Kidney (tissue), 14 donors: ENCODE results near the gene FASTK. TPM values are rescaled to one million over a fixed set of nuclear protein-coding genes. Genes with fewer than 3 reads are reported as not detected.

Experiments used
- DNase-seq, 5 donors: peaks; one replicate each; pipeline ENCODE4 v3.0.0-alpha.2; 2013 to 2020
- FAIRE-seq: peaks from 2 replicates; lab custom pipeline; 2012; peaks lifted over from hg19 to GRCh38; lab: Jason Lieb, UNC
- H3K27ac ChIP-seq, 2 donors: one replicate each; pipeline ENCODE4 v1.7.0; 2013; ENCODE audit warnings: low read depth in 2 of 2, low read length in 2 of 2, inconsistent platforms in 1 of 2
- H3K27me3 ChIP-seq: one replicate; pipeline ENCODE4 v1.7.1; 2013; ENCODE audit warnings: low read length, inconsistent platforms; ENCODE audit not compliant: control insufficient read depth, insufficient read depth
- H3K36me3 ChIP-seq, 3 donors: one replicate each; pipeline versions ENCODE4 v1.7.0 to v1.7.1; 2013; ENCODE audit warnings: low read length in 3 of 3, control low read depth in 1 of 3, inconsistent platforms in 1 of 3; ENCODE audit not compliant: insufficient read depth in 3 of 3, control insufficient read depth in 2 of 3
- H3K4me1 ChIP-seq, 3 donors: one replicate each; pipeline versions ENCODE4 v1.7.0 to v1.7.1; 2013; ENCODE audit warnings: low read length in 3 of 3, inconsistent platforms in 1 of 3, low read depth in 1 of 3; ENCODE audit not compliant: control insufficient read depth in 2 of 3, insufficient read depth in 2 of 3
- H3K4me3 ChIP-seq, 3 donors: one replicate each; pipeline versions ENCODE4 v1.7.0 to v1.8.1; 2013; ENCODE audit warnings: low read length in 3 of 3, control low read depth in 1 of 3, inconsistent platforms in 1 of 3
- H3K9ac ChIP-seq, 3 donors: one replicate each; pipeline versions ENCODE4 v1.7.0 to v1.7.1; 2013; ENCODE audit warnings: low read length in 3 of 3, control low read depth in 1 of 3, inconsistent platforms in 1 of 3
- H3K9me3 ChIP-seq, 3 donors: one replicate each; pipeline versions ENCODE4 v1.7.0 to v1.7.1; 2013; ENCODE audit warnings: low read length in 3 of 3, control low read depth in 1 of 3, inconsistent platforms in 1 of 3; ENCODE audit not compliant: control insufficient read depth in 2 of 3, insufficient read depth in 1 of 3
- intact Hi-C: fragments of 100-400 bp; cut with DNase I; formaldehyde crosslinking; loops from one replicate; pipeline ENCODE4 v1.11.1; 2022
- polyA plus RNA-seq: library from polyadenylated mRNA; stranded (reverse); fragments of 350-450 nt; fragmentation: Illumina TruSeq; extraction: RNeasy Lipid Tissue Mini Kit (QIAGEN cat#74804); gene quantifications from one replicate; pipeline ENCODE4 v1.2.3, GENCODE V29; 2014; ENCODE audit warnings: low read depth, low replicate concordance; ENCODE audit not compliant: insufficient read depth
- total RNA-seq: library from RNA; stranded (reverse); fragmentation: NEBNext Ultra II Directional; extraction: Animal tissue kit (Norgen Biotek cat#: 25700); gene quantifications from one replicate; pipeline ENCODE4 v1.2.1, GENCODE V29; 2021
- TF ChIP-seq, protein P1 (sequence below): IDR thresholded peaks from 3 replicates; pipeline ENCODE4 v1.5.1; 2012; ENCODE audit warnings: mild to moderate bottlenecking, moderate library complexity, borderline replicate concordance; ENCODE audit not compliant: insufficient read depth; ENCODE audit errors: extremely low read depth
- donor health status: control.
- donor health status: control.
- donor health status: control.
- donor health status: control.
- donor health status: control.
- donor health status: DM: yes; HTN: yes; CAD: no.
- donor health status: Normal renal cell carcinoma (clear cell type).

The FASTK gene
- total and polyA plus RNA-seq, 2 donors from 2014 or later: 71.2 to 116 TPM

DNA sequence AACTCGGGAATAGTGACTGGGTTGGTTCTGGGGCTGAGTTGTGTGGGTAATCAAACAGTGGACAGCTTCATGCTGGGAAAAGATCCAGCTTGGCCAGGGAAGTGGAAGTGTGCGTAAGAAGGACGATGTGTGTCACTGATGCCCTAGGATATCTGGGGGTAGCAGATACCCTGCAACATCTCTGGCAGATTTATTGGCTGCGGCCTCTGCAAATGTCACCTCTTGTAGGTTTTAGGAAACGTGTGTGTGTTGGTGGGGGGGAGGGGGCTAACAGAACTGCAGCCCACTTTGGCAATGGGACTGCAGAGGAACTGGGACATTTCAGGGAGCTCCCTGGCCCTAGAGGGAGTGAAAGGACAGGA lies 4.7 kb upstream of the FASTK start:
- peaks cover 0 to 45% (median 16%) of the 10 kb centered on the region in 3 donors for H3K4me1 ChIP-seq
- TF ChIP-seq, protein P1, sequence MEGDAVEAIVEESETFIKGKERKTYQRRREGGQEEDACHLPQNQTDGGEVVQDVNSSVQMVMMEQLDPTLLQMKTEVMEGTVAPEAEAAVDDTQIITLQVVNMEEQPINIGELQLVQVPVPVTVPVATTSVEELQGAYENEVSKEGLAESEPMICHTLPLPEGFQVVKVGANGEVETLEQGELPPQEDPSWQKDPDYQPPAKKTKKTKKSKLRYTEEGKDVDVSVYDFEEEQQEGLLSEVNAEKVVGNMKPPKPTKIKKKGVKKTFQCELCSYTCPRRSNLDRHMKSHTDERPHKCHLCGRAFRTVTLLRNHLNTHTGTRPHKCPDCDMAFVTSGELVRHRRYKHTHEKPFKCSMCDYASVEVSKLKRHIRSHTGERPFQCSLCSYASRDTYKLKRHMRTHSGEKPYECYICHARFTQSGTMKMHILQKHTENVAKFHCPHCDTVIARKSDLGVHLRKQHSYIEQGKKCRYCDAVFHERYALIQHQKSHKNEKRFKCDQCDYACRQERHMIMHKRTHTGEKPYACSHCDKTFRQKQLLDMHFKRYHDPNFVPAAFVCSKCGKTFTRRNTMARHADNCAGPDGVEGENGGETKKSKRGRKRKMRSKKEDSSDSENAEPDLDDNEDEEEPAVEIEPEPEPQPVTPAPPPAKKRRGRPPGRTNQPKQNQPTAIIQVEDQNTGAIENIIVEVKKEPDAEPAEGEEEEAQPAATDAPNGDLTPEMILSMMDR: no peak
- no peaks in the 10 kb centered on the region for H3K9me3 ChIP-seq
- peak overlapping the region in 1 of 2 donors; percentile 86 for H3K27ac ChIP-seq
- no peaks in the 10 kb centered on the region for H3K27me3 ChIP-seq
- H3K4me3 ChIP-seq: peak overlapping the region in 1 of 3 donors; percentile 64
- intact Hi-C loops: no loop called here
- peak overlapping the region in 2 of 3 donors; percentile 8 to 61 for H3K9ac ChIP-seq
- no peaks in the 10 kb centered on the region for H3K36me3 ChIP-seq
- FAIRE-seq: no peak
- no peak for DNase-seq

GRCh38 chr7:151083824-151084160 lies 3.2 kb upstream of the FASTK start:
- H3K9me3 ChIP-seq: no peaks in the 10 kb centered on the region
- TF ChIP-seq, protein P1: no peak
- FAIRE-seq (no peak), DNase-seq (no peak)
- H3K9ac ChIP-seq: no peak overlapping the region
- peak overlapping the region in 1 of 2 donors; percentile 83 for H3K27ac ChIP-seq
- no peaks in the 10 kb centered on the region for H3K36me3 ChIP-seq
- peaks cover 0 to 50% (median 16%) of the 10 kb centered on the region in 3 donors for H3K4me1 ChIP-seq
- H3K4me3 ChIP-seq: peak overlapping the region in 2 of 3 donors; percentile 51 to 91
- no peaks in the 10 kb centered on the region for H3K27me3 ChIP-seq
- intact Hi-C loops: no loop called here

DNA sequence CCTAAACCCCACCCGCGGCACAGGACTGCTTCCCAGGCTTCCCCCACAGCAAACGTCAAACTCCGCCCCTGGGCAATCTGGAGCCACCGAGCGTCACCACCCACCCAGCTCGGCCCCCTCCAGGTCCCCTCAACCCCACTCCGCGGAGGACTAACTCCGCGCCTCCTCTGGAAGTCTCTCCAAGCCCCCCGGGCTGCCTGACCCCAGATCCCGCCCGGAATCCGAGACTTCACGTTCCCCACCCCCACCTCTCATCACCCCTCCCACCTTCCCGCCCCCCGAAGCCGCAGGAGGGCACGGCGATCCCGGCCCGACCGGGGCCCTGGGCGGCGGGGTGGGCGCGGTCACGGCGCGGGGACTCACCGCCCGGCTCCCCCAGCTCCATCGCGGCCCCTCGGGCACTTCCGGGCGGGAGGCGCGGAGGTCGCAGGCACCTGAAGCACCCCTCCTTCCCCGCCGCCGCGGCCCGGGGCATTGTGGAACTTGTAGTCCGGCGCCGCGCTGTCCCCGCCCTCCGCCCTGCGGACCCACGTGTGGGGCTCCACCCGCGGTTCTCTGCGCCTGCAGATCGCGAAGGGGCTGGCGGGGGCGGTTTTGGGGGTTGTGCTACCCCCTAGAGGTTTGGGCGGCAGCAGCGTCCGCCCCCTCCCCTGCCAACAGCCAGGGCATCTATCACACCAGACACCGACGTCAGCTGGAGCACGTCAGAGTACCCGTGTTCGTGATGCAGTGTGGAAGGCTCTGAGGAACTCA lies 2.6 kb upstream of the FASTK start, which contains the start of gene TMUB1:
Gene TMUB1, minus strand, starts transcription at position 423 of the 753 bp plus-strand sequence. CDS start 930 bp downstream, outside the sequence.
- no peaks in the 10 kb centered on the region for H3K27me3 ChIP-seq

More for the DNA sequence above, 2.6 kb upstream of the FASTK start, which contains the start of gene TMUB1:
- H3K9me3 ChIP-seq: no peaks in the 10 kb centered on the region
- TF ChIP-seq, protein P1: no peak
- H3K36me3 ChIP-seq: no peaks in the 10 kb centered on the region
- peak within 1 kb of the TSS; percentile 42 to 77 (median 58) for H3K9ac ChIP-seq
- H3K27ac ChIP-seq: peak within 1 kb of the TSS; percentile 83 to 88
- peak within 1 kb of the TSS; percentile 57 to 91 (median 69) for H3K4me3 ChIP-seq
- intact Hi-C loops: no loop called here
- FAIRE-seq (no peak), DNase-seq (peak; percentile 60 to 94 (median 79))
- peaks cover 0 to 50% (median 13%) of the 10 kb centered on the region in 3 donors for H3K4me1 ChIP-seq
